ENCODE measurements around the gene EFNB2.

- TF ChIP-seq POLR2AphosphoS5 (IDR thresholded peaks at IDR 0.05; ENCODE audit: low read depth, low read length), result no peak
- TF ChIP-seq SIN3A (IDR thresholded peaks at IDR 0.05; ENCODE audit: borderline replicate concordance, insufficient read depth, low read depth, low read length), result no peak
- TF ChIP-seq, protein P1, sequence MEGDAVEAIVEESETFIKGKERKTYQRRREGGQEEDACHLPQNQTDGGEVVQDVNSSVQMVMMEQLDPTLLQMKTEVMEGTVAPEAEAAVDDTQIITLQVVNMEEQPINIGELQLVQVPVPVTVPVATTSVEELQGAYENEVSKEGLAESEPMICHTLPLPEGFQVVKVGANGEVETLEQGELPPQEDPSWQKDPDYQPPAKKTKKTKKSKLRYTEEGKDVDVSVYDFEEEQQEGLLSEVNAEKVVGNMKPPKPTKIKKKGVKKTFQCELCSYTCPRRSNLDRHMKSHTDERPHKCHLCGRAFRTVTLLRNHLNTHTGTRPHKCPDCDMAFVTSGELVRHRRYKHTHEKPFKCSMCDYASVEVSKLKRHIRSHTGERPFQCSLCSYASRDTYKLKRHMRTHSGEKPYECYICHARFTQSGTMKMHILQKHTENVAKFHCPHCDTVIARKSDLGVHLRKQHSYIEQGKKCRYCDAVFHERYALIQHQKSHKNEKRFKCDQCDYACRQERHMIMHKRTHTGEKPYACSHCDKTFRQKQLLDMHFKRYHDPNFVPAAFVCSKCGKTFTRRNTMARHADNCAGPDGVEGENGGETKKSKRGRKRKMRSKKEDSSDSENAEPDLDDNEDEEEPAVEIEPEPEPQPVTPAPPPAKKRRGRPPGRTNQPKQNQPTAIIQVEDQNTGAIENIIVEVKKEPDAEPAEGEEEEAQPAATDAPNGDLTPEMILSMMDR (IDR thresholded peaks at IDR 0.05), result no peak
- no peak for TF ChIP-seq TCF7L2 (IDR thresholded peaks at IDR 0.05; ENCODE audit: low read depth, low read length)
- TF ChIP-seq, protein P2, sequence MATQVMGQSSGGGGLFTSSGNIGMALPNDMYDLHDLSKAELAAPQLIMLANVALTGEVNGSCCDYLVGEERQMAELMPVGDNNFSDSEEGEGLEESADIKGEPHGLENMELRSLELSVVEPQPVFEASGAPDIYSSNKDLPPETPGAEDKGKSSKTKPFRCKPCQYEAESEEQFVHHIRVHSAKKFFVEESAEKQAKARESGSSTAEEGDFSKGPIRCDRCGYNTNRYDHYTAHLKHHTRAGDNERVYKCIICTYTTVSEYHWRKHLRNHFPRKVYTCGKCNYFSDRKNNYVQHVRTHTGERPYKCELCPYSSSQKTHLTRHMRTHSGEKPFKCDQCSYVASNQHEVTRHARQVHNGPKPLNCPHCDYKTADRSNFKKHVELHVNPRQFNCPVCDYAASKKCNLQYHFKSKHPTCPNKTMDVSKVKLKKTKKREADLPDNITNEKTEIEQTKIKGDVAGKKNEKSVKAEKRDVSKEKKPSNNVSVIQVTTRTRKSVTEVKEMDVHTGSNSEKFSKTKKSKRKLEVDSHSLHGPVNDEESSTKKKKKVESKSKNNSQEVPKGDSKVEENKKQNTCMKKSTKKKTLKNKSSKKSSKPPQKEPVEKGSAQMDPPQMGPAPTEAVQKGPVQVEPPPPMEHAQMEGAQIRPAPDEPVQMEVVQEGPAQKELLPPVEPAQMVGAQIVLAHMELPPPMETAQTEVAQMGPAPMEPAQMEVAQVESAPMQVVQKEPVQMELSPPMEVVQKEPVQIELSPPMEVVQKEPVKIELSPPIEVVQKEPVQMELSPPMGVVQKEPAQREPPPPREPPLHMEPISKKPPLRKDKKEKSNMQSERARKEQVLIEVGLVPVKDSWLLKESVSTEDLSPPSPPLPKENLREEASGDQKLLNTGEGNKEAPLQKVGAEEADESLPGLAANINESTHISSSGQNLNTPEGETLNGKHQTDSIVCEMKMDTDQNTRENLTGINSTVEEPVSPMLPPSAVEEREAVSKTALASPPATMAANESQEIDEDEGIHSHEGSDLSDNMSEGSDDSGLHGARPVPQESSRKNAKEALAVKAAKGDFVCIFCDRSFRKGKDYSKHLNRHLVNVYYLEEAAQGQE (IDR thresholded peaks at IDR 0.05; ENCODE audit: insufficient read depth in 1 of 2, low read depth in 2 of 2, low read length in 1 of 2), result no peak
Measured at GRCh38 chr13:106445996-106446395, 89.5 kb downstream of the EFNB2 start.
